Panc1 (cell line): Measurements from ENCODE around the gene ALDH3A1. TPM values are rescaled to one million over a fixed set of nuclear protein-coding genes. Genes with fewer than 3 reads are reported as not detected.

ENCODE experiments used
- ATAC-seq: fragments of 200-7000 bp; cut with Tn5 transposase; 2 replicates; pipeline ENCODE4 v1.9.1; 2020; ENCODE audit warnings: mild to moderate bottlenecking, moderate library complexity
- BruUV-seq: library from RNA; stranded (reverse); fragments of 400-500 nt; replicated peaks from 2 replicates; lab custom pipeline; 2021; lab: Mats Ljungman, UMichigan
- CTCF ChIA-PET: fragments of 300-600 bp; sonication (Branson Sonifier 250); formaldehyde crosslinking; loops from one replicate; lab custom pipeline; 2022; ENCODE audit warnings: antibody characterized with exemption; lab: Charles Lee
- POLR2A ChIA-PET: fragments of 300-600 bp; sonication (Branson Sonifier 250); formaldehyde crosslinking; loops from one replicate; lab custom pipeline; 2022; ENCODE audit warnings: antibody characterized with exemption; lab: Charles Lee
- DNase-seq: peaks from one replicate; pipeline ENCODE4 v3.0.0-alpha.2; 2010; ENCODE audit warnings: low read depth, low spot score
- H3K27ac ChIP-seq: 2 replicates; pipeline ENCODE4 v1.5.1; 2011; ENCODE audit warnings: mild to moderate bottlenecking, low read length, inconsistent platforms
- H3K27me3 ChIP-seq: fragments of 200-500 bp; sonication (Bioruptor generic); 2 replicates; pipeline ENCODE4 v1.6.0; 2014; ENCODE audit warnings: low read length, inconsistent platforms; ENCODE audit not compliant: control insufficient read depth, insufficient read depth
- H3K36me3 ChIP-seq: fragments of 200-500 bp; sonication (Bioruptor generic); 2 replicates; pipeline ENCODE4 v1.5.1; 2014; ENCODE audit warnings: inconsistent platforms, mild to moderate bottlenecking, low read length, moderate library complexity; ENCODE audit not compliant: control insufficient read depth, insufficient read depth
- H3K4me1 ChIP-seq: 2 replicates; pipeline ENCODE4 v1.5.1; 2011; ENCODE audit warnings: inconsistent platforms, mild to moderate bottlenecking, low read length, moderate library complexity; ENCODE audit not compliant: control insufficient read depth, insufficient read depth
- H3K4me3 ChIP-seq, 2 experiments: 2 replicates each; pipeline ENCODE4 v1.5.1; 2011 to 2012; ENCODE audit warnings: low read depth in 2 of 2, low read length in 2 of 2, mild to moderate bottlenecking in 2 of 2, inconsistent platforms in 1 of 2, moderate library complexity in 1 of 2
- H3K9me3 ChIP-seq: fragments of 200-500 bp; sonication (Bioruptor generic); 2 replicates; pipeline ENCODE4 v1.5.1; 2014; ENCODE audit warnings: low read depth, mild to moderate bottlenecking, inconsistent platforms, low read length, moderate library complexity; ENCODE audit not compliant: control insufficient read depth, insufficient read depth
- POLR2AphosphoS5 ChIP-seq: IDR thresholded peaks from 2 replicates; pipeline ENCODE4 v1.6.1; 2012; ENCODE audit warnings: mild to moderate bottlenecking, low read depth, low read length, moderate library complexity
- SIN3A ChIP-seq: IDR thresholded peaks from 2 replicates; pipeline ENCODE4 v1.6.1; 2012; ENCODE audit warnings: low read depth, mild to moderate bottlenecking, low read length, moderate library complexity, borderline replicate concordance; ENCODE audit not compliant: insufficient read depth
- TCF7L2 ChIP-seq: IDR thresholded peaks from 2 replicates; pipeline ENCODE4 v1.6.1; 2011; ENCODE audit warnings: mild to moderate bottlenecking, low read depth, low read length, inconsistent platforms
- in situ Hi-C: cut with HindIII; loops from 2 replicates; pipeline ENCODE4 v1.10.0; 2016; ENCODE audit warnings: low sequenced_read_pairs, low pct_unique_long_range_greater_than_20kb
- intact Hi-C: fragments of 100-400 bp; cut with micrococcal nuclease; formaldehyde crosslinking; loops from one replicate; pipeline ENCODE4 v1.10.0; 2022; ENCODE audit not compliant: unreplicated experiment
- total RNA-seq: library from RNA; stranded (reverse); gene quantifications from one replicate; pipeline ENCODE4 v1.2.1, GENCODE V29; 2021; ENCODE audit not compliant: unreplicated experiment
- TF ChIP-seq, protein P1 (sequence below): fragments of 450-650 bp; IDR thresholded peaks from 2 replicates; pipeline ENCODE4 v1.5.1; 2017; ENCODE audit warnings: mild to moderate bottlenecking
- TF ChIP-seq, protein P2 (sequence below), 2 experiments: IDR thresholded peaks; 2 replicates each; pipeline ENCODE4 v1.6.1; 2011 to 2012; ENCODE audit warnings: low read depth in 2 of 2, control low read depth in 1 of 2, low read length in 1 of 2, mild to moderate bottlenecking in 1 of 2, moderate library complexity in 1 of 2; ENCODE audit not compliant: insufficient read depth in 1 of 2

The ALDH3A1 gene
- total RNA-seq, 1 experiment from 2014 or later = 0.21 TPM

GRCh38 chr17:19738757-19739156 lies 9.3 kb downstream of the ALDH3A1 start:
- Histone ChIP-seq H3K27ac (no peak overlapping the region), H3K4me1 (no peaks in the 10 kb centered on the region), H3K4me3 (no peak overlapping the region), H3K36me3 (no peaks in the 10 kb centered on the region), H3K27me3 (no peaks in the 10 kb centered on the region), H3K9me3 (no peaks in the 10 kb centered on the region)
- no peak for ATAC-seq
- in situ Hi-C loops = no loop called here
- POLR2A ChIA-PET = no interaction called here
- intact Hi-C loops = no loop called here
- no peak for DNase-seq
- TF ChIP-seq POLR2AphosphoS5 (no peak), SIN3A (no peak), TCF7L2 (no peak)
- TF ChIP-seq, protein P1, sequence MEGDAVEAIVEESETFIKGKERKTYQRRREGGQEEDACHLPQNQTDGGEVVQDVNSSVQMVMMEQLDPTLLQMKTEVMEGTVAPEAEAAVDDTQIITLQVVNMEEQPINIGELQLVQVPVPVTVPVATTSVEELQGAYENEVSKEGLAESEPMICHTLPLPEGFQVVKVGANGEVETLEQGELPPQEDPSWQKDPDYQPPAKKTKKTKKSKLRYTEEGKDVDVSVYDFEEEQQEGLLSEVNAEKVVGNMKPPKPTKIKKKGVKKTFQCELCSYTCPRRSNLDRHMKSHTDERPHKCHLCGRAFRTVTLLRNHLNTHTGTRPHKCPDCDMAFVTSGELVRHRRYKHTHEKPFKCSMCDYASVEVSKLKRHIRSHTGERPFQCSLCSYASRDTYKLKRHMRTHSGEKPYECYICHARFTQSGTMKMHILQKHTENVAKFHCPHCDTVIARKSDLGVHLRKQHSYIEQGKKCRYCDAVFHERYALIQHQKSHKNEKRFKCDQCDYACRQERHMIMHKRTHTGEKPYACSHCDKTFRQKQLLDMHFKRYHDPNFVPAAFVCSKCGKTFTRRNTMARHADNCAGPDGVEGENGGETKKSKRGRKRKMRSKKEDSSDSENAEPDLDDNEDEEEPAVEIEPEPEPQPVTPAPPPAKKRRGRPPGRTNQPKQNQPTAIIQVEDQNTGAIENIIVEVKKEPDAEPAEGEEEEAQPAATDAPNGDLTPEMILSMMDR = no peak
- TF ChIP-seq, protein P2, sequence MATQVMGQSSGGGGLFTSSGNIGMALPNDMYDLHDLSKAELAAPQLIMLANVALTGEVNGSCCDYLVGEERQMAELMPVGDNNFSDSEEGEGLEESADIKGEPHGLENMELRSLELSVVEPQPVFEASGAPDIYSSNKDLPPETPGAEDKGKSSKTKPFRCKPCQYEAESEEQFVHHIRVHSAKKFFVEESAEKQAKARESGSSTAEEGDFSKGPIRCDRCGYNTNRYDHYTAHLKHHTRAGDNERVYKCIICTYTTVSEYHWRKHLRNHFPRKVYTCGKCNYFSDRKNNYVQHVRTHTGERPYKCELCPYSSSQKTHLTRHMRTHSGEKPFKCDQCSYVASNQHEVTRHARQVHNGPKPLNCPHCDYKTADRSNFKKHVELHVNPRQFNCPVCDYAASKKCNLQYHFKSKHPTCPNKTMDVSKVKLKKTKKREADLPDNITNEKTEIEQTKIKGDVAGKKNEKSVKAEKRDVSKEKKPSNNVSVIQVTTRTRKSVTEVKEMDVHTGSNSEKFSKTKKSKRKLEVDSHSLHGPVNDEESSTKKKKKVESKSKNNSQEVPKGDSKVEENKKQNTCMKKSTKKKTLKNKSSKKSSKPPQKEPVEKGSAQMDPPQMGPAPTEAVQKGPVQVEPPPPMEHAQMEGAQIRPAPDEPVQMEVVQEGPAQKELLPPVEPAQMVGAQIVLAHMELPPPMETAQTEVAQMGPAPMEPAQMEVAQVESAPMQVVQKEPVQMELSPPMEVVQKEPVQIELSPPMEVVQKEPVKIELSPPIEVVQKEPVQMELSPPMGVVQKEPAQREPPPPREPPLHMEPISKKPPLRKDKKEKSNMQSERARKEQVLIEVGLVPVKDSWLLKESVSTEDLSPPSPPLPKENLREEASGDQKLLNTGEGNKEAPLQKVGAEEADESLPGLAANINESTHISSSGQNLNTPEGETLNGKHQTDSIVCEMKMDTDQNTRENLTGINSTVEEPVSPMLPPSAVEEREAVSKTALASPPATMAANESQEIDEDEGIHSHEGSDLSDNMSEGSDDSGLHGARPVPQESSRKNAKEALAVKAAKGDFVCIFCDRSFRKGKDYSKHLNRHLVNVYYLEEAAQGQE (IDR thresholded peaks at IDR 0.05; ENCODE audit: insufficient read depth in 1 of 2, low read depth in 2 of 2, low read length in 1 of 2) = no peak
- BruUV-seq = no TSS peak
- CTCF ChIA-PET = no interaction called here

DNA sequence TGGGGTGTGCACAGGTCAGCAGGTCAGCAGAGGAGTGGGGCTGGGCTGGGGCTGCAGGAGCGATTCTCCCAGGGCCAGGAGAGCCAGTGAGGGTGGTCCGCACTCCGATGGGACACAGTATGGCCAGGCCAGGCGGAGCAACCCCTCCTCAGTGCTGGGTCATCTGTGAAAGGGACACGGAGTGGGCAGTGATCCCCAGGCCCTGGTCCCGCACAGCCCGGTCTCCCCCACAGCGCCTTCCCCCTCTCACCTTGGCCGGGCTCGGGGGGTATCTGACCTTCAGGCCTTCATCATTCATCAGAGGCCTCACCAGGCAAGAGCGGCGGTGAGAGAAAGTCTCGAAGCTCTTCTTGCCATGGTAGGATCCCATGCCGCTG lies 10.0 kb downstream of the ALDH3A1 start:
- Histone ChIP-seq H3K27ac (no peak overlapping the region), H3K36me3 (no peaks in the 10 kb centered on the region), H3K4me3 (no peak overlapping the region), H3K27me3 (no peaks in the 10 kb centered on the region), H3K4me1 (no peaks in the 10 kb centered on the region), H3K9me3 (no peaks in the 10 kb centered on the region)
- CTCF ChIA-PET = no interaction called here
- DNase-seq (no peak), ATAC-seq (no peak)
- POLR2A ChIA-PET = no interaction called here
- BruUV-seq = no TSS peak
- intact Hi-C loops (no loop called here), in situ Hi-C loops (no loop called here)
- TF ChIP-seq, protein P2 (IDR thresholded peaks at IDR 0.05; ENCODE audit: insufficient read depth in 1 of 2, low read depth in 2 of 2, low read length in 1 of 2) = no peak
- TF ChIP-seq, protein P1 = no peak
- TF ChIP-seq POLR2AphosphoS5 = no peak
- no peak for TF ChIP-seq TCF7L2
- no peak for TF ChIP-seq SIN3A
